HG02938 (cell line): ENCODE results near the gene SLC24A3.

Experiments
- ATAC-seq: cut with Tn5 transposase; IDR thresholded peaks from one replicate; pipeline ENCODE4 v1.9.1; 2021; ENCODE audit warnings: mild to moderate bottlenecking, moderate library complexity; ENCODE audit not compliant: unreplicated experiment

SLC24A3 gene

DNA sequence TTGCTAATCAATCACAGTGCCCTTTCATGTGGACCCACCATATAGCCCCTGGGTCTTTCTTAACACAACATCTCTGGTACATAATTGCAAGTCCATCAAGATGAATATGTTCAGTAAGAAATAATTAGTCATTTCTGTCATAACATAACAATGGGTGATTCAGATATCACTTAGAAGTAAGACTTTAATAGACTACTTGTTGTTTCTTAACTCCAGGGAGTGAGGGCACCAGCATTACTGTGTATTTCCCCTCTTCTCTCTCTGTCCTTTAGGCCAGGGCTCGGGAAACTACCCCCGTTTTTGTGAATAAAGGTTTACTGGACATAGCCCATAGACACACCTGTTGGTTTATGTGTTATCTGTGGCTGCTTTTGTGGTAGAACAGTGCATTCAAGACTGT lies 123.5 kb downstream of the SLC24A3 start:
- ATAC-seq, result no peak

- no peak for ATAC-seq
These were observed 124.2 kb downstream of the SLC24A3 start for GRCh38 chr20:19336631-19337030.

GRCh38 chr20:19338380-19338779 lies 125.9 kb downstream of the SLC24A3 start:
- no peak for ATAC-seq

DNA sequence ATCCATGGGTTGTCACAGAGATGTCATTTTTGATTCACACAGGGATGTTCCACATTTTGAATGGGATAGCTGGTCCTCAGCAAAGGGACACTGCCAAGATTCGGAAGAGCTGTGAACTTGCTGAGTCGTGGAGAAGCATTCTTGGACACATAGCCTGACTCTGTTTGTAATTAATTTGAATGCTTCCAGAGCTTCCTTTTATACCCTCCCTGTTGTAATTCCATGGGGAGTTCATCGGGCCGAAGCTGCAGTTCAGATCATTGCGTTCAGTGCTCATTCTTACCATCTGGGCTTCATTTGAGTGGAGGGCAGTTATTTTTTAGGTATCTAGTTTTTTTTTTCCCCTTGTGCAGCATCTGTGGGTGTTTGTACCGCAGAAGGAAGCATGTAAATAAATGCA lies 126.5 kb downstream of the SLC24A3 start:
- ATAC-seq, result no peak

- ATAC-seq, result no peak
These were observed 129.1 kb downstream of the SLC24A3 start for GRCh38 chr20:19341348-19342053.

DNA sequence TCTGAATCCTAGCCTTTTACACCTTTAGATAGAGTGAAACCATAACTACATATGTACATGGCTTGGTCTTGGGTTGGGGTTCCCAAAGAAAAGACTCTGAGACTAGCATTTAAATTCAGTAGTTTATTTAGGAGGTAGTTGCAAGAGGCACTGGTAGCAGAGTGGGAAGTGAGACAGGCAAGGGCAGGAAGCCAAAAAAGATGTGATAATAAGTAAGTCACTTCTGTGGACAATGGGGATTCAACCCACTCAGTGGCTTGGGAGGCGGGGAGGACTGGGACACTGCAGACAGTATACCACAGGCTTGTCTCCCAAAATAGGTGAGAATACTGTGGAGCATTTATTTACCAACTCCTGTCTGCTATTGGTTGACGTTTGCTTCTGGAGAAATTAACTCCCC lies 131.9 kb downstream of the SLC24A3 start:
- ATAC-seq, result no peak

- peak; percentile 75 for ATAC-seq
These were observed 135.6 kb downstream of the SLC24A3 start for GRCh38 chr20:19347943-19348456.

- no peak for ATAC-seq
These were observed 136.1 kb downstream of the SLC24A3 start for GRCh38 chr20:19348582-19348981.

GRCh38 chr20:19349879-19350278 lies 137.4 kb downstream of the SLC24A3 start:
- no peak for ATAC-seq

DNA sequence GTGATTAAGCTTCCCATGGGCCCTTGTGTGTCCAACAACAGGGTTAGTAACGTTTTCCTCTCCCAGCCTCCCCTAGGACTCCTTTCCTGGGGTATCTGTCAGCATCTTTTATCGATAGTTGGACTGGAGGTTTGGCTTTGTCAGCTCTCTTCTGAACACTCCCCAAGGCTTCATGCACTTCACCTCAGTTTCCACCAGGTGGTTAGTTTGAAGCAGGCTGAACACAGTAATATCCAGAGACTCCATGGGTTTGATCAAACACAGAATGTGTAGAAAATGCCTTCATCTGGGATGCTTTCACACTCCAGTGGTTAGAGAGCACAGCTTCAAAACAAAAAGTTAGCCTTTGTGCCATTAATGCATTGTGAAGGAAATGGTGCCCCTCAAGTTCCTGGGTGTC lies 139.1 kb downstream of the SLC24A3 start:
- no peak for ATAC-seq

- ATAC-seq, result no peak
These were observed 142.5 kb downstream of the SLC24A3 start for GRCh38 chr20:19354950-19355349.

- ATAC-seq, result no peak
These were observed 149.3 kb downstream of the SLC24A3 start for GRCh38 chr20:19361790-19362189.

DNA sequence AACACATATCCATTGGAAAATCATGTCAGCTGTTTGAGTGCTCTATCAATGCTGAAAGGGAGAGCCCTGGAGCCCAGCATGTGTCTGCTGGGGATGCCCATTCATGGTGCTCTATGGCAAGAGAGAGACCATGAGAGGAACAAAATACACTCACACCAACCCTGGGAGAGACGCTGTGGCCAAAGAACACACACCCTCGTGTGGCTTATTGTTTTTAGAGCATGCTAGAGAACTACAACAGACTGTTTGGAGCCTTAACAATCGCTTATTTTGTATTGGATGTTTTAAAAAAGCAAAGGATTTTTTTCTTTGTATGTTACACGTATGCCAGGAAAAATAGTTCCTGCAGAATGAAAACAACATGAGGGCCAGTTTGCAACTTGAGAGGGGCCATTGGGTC lies 151.0 kb downstream of the SLC24A3 start:
- no peak for ATAC-seq

DNA sequence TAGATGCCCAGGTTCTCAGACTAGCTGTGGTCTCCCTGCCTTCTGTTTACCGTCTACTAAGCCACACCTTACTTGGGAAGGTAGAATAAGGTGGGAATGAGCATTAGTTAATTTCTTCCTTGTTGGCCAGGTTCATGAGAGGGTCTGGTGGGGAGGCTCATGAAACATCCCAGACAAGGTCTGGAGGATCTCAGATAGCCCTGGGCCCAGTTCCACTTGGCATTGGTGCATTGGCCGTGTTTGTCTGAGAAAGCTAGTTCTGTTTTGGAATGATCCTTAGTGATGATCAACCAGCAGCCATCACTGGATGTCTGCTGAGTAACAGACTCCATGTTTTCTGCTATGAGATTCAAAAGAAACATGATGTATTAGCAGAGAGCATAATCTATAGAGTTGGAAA lies 155.1 kb downstream of the SLC24A3 start:
- no peak for ATAC-seq

GRCh38 chr20:19368351-19368750 lies 155.9 kb downstream of the SLC24A3 start:
- no peak for ATAC-seq

DNA sequence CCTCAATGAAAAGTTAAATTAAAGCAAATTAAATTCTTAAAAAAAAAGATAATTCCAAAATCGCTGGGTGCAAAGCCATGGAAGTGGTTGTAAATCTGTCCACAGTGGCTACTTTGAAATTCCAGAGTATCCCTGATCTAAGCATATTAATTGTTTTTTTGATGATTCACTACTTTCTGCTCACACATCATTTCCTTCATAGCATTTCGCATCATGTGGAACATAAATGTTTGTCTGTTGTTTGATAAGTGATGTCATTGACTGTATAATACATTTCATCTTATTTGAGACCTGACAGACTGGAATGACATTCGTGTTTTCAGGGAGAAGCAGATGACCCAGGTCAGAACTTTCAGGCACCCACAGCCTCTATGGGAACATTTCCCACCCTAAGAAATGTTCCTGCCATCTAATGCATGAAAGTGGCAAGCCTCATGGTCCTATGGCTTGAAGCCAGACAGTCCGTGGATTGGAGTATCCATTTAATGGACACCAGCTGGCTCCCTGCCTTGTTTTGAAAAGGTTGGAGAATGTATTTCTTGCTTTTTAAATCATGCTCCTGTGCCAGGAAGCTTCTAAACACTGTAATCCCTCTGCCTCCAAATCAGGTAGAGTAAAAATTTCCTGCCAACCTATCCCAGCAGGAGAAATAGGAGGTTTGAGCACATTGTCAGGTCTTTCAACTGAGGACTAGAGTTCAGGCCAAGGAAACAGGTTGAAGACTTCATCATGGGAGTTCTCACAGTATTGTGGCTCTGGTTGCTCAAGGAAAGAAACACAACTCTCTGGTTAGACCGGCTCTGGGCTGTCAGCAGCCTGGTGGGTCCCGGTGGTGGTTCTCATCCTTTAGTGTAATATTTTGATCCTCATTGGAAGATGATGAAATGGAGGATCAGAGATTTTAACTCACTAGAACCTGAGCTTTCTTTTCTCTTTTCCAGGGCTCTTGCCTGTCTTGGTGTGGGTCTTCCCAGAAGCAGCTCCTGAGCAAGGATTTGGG lies 157.9 kb downstream of the SLC24A3 start:
- no peak for ATAC-seq

DNA sequence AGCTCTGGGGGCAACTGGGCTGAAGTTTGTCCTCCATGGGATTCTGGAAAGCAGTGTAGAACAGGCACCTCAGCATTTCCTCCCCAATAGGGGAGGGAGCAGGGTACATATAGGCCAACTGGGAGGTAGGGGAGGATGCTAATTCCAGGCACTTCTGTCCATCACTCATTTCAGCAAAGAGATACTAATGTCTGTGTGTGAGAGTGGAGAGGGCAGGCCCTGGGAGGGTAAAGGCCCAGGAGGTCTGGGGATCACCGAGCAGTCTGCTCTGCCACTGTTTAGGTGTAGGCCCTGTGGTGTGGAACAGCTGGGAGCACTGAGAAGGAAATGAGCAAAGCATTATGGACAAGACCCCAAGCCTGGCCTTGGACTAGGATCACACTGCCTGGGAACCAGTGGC lies 158.7 kb downstream of the SLC24A3 start:
- ATAC-seq, result no peak

GRCh38 chr20:19374216-19374615 lies 161.8 kb downstream of the SLC24A3 start:
- ATAC-seq, result no peak

DNA sequence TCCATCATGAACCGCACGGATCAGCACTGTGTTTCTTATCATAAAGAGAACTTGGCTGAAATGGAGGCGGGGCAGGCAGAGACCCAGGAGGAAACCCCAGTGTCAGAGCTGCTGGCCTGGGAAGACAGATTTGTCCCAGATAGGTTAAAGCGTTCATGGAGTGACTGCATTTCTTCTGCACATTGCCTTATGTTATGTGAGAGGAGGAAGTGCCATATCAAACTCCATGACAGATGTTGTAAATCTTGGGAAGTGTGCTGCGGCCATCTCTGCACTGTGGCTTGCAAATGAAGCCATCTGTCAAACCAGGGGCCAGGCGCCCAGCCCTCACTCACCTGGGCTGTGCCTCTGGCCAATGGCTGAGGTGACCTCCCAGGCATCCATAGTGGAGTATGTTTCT lies 163.0 kb downstream of the SLC24A3 start:
- no peak for ATAC-seq

DNA sequence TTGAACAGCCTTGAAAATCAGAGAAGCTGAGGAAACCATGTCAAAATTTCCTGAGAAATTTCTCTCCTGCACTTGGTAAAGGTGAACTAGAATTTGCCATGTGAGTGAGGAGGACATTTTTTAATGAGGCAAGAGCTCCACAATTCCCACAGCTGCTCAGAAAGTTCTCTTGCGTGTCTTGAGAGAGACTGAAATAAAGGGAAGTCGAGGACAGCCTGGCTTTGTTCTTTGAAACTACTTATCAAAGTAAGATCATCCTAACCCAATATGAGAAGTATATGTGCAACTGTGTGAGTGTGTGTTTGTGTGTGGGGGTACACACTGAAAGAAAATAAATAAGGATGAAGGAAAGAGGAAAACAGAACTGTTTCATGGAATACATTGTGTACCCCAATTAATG lies 163.4 kb downstream of the SLC24A3 start:
- ATAC-seq, result no peak

GRCh38 chr20:19376451-19377229 lies 164.2 kb downstream of the SLC24A3 start:
- ATAC-seq, result no peak
